Epithelial cell of prostate (primary cell): ENCODE data around the gene FBN2.

ENCODE experiments used
- DNase-seq: peaks from one replicate; pipeline ENCODE4 v3.0.0-alpha.2; 2011; ENCODE audit warnings: low read depth, low spot score
- H3K27ac ChIP-seq: fragments of 450-650 bp; 2 replicates; pipeline ENCODE4 v1.5.1; 2017; ENCODE audit warnings: mild to moderate bottlenecking

FBN2 gene

DNA sequence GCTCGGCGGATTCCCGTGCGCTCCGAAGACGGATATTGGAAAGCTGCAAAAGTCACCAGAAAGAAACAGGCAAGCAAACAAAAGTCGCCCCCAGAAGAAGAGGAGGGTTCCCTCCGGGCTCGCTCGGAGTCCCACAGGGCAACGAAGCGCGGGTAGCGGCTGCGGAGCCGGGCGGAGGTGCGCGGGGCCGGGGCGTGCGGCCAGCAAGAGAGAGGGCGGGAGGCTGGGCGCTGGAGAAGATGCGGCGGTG is at the start of gene FBN2:
TSS of gene FBN2 (minus strand) at position 246 of the 250 bp plus-strand sequence. CDS start 642 bp downstream, outside the sequence.
- peak within 1 kb of the TSS; percentile 68 for H3K27ac ChIP-seq
- no peak for DNase-seq

GRCh38 chr5:128587275-128587674 is 49.2 kb upstream of the FBN2 start:
- no peak overlapping the region for H3K27ac ChIP-seq
- no peak for DNase-seq

DNA sequence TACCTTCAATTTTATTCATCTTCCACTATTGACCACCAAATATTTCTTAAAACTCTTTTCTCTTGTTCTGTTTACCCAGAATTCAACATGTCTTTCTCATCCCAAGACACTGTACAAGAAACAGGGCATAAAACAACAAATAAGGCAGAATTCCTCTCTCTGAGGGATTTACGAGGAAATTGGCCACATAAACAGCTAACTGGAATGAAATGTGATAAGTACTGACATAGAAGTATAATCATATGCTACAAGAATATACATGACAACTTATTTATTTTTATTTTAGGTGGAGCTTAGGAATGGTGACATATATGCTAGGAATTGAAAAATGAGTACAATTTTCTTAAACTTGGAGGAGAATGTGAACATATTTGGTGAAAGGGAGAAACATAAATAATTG is 48.8 kb upstream of the FBN2 start:
- DNase-seq: no peak
- H3K27ac ChIP-seq: no peak overlapping the region

DNA sequence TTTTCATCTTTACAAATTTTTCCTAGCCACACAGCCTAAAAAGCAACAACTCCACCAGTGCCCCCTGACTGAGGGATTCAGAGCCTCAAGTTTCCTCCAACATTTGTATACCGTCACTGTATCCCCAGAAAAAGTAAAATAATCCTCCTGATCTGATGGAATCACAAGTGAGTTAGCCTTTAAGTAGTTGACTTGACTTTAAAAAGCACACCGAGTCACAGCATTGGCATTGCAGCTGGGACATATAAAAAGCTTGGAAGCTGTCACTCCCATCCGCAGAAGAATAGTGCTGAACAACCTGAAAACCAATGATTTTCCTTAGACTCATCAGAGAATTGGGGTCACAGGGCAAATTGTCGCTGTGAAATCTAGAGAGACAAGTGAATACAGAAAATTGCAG is 41.6 kb upstream of the FBN2 start:
- no peak for DNase-seq
- peak overlapping the region; percentile 73 for H3K27ac ChIP-seq

DNA sequence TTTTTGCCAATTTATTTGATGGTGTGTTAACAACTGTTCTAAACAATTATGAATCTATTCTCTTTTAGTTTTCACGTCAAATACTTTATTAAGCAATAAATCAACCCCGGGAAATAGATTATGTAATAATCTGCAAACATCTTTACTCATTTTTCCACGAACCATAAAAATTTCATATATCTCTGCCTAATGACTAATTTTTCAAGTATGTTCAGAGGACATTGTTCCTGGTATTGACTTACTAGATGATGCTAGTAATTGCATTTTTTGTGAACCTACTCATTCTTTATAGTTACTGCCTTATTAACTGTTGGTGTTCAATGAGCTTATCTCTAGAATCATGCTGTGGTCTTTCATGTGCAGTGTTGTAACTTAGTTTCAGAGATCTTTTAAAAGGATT is 41.0 kb upstream of the FBN2 start:
- peak overlapping the region; percentile 73 for H3K27ac ChIP-seq
- DNase-seq: peak; percentile 18

- no peak for DNase-seq
Observed at GRCh38 chr5:128574041-128574440, 36.0 kb upstream of the FBN2 start.

GRCh38 chr5:128572930-128573319 is 34.9 kb upstream of the FBN2 start:
- no peak overlapping the region for H3K27ac ChIP-seq
- no peak for DNase-seq

More at GRCh38 chr5:128574041-128574440, 36.0 kb upstream of the FBN2 start:
- H3K27ac ChIP-seq: no peak overlapping the region

GRCh38 chr5:128572051-128572929 is 34.2 kb upstream of the FBN2 start:
- H3K27ac ChIP-seq: no peak overlapping the region
- DNase-seq: no peak

- no peak for DNase-seq
Observed at GRCh38 chr5:128566178-128566577, 28.1 kb upstream of the FBN2 start.

DNA sequence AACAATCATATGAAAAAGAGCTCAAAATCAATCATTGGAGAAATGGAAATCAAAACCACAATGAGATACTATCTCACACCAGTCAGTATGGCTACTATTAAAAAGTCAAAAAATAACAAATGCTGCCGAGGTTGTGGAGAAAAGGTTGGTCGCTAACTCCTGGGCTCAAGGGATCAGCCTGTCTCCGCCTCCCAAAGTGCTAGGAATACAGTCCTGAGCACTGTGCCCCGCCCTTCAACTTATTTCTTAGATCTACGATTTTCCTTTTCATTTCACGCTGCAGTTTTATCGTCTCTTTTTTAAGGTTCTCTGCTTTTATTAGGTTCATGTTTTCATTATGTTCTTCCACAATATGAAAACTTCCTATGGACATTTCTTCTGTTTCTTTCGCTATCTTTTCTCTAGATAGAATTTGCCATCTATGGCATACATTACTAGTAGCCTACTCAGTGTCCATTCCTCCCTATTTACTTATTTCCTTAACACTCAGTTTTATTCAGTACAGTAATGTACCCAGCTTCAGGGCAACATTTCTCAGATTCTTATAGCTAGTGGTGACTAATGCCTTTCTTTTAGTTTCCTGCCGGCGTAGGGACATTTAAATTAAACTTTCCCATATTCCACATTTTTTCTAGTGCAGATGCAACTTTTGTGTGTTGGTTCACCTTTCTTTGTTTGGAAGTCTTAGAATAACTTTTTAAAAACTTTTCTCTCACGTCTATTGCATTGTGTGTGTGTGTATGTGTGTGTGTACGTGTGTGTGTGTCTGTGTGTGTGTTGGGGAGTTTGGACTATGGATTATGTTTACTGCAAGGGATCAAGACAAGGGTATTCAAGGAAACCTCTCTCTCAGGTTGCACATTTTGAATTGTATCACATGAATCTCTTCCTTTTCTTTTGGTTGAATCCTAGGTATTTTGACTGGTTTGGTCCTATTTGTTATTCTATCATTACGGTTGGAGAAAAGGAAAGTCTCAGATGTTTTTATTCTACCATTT is 21.6 kb upstream of the FBN2 start:
- no peak for DNase-seq
- peak overlapping the region; percentile 18 for H3K27ac ChIP-seq

More at GRCh38 chr5:128566178-128566577, 28.1 kb upstream of the FBN2 start:
- no peak overlapping the region for H3K27ac ChIP-seq

DNA sequence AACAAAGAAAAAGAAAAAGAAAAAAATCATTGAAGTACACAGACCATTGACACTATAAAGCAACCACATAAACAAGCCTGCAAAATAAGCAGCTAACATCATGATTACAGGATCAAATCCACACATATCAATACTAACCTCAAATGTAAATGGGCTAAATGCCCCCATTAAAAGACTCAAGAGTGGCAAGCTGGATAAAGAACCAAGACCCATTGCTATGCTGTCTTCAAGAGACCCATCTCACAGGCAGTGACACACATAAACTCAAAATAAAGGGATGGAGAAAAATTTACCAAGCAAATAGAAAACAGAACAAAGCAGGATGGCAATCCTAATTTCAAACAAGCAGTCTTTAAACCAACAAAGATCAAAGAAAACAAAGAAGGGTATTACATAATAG is 15.7 kb upstream of the FBN2 start:
- H3K27ac ChIP-seq: no peak overlapping the region
- DNase-seq: no peak

GRCh38 chr5:128551476-128551875 is 13.4 kb upstream of the FBN2 start:
- H3K27ac ChIP-seq: no peak overlapping the region
- DNase-seq: no peak

DNA sequence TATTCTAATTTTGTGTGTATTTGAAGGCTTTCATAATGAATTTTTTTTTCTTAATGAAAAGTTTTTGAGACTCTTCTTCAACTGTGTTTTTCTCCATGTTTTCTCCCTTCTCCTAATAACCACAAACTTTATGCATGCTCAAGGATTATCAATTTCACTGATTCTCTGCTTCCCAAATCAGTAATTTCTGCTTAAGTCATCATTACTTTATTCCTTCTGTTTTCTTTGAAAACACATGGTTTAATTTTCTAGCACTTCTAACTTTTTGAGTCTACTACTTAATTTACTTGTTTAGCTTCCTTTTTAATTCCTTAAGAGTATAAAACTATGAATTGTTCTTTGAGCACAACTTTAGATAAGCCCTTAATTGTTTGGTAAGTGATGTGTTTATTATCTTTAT is 11.5 kb upstream of the FBN2 start:
- no peak for DNase-seq
- H3K27ac ChIP-seq: no peak overlapping the region

GRCh38 chr5:128546658-128547281 is 8.7 kb upstream of the FBN2 start:
- H3K27ac ChIP-seq: no peak overlapping the region
- no peak for DNase-seq

GRCh38 chr5:128541385-128541784 is 3.3 kb upstream of the FBN2 start:
- no peak overlapping the region for H3K27ac ChIP-seq
- no peak for DNase-seq

GRCh38 chr5:128539038-128539429 is 989 bp upstream of the FBN2 start:
- H3K27ac ChIP-seq: peak overlapping the region; percentile 68

DNA sequence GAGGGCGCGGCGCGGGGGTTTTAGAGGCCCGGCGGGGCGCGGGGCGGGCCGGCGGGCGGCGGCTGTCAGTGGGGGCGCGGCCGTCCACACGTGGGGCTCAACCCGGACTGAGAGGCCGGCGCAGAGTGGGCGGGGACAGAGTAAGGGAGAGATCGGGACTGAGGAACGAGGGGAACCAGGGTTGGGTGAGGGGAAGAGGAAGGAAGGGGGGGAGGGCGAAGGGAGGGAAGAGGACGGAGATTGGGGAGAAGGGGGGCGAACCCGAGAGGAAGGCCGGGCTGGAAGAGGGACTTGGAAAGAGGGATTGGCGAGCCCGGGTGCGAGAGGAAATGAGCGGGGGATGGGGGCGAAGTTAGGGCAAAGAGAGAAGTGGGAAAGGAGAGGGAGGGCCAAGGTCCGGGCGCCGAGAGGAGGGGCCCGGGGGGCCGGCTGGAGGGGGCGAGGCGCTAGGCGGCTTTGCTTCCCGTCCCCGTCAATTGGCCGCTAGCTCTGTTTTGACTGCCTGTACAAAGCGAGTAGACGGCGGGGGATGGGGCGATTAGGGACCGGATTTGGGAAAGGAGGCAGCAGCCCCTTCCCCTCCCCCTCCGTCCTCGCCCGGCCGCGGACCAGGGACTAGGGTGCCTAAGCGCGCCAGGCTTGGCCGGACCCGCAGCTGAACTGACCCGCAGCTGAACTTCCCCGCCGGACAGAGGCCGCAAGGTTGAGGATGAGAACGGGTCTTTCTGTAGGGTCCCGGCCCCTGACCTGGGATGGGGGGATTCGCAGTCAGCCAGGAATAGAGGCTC is 399 bp upstream of the FBN2 start:
- H3K27ac ChIP-seq: peak overlapping the region; percentile 68
- DNase-seq: no peak

More at GRCh38 chr5:128539038-128539429, 989 bp upstream of the FBN2 start:
- DNase-seq: no peak

GRCh38 chr5:128537221-128537999 is 635 bp downstream of the FBN2 start:
- DNase-seq: no peak
- H3K27ac ChIP-seq: peak overlapping the region; percentile 68
